GM12801 (cell line): ENCODE data around the gene SELENOO.

Experiments used
- TF ChIP-seq, protein P1 (sequence below): IDR thresholded peaks from one replicate; pipeline ENCODE4 v1.5.1; 2011; ENCODE audit warnings: control low read depth; ENCODE audit not compliant: insufficient read length; ENCODE audit errors: extremely low read depth

The SELENOO gene

DNA sequence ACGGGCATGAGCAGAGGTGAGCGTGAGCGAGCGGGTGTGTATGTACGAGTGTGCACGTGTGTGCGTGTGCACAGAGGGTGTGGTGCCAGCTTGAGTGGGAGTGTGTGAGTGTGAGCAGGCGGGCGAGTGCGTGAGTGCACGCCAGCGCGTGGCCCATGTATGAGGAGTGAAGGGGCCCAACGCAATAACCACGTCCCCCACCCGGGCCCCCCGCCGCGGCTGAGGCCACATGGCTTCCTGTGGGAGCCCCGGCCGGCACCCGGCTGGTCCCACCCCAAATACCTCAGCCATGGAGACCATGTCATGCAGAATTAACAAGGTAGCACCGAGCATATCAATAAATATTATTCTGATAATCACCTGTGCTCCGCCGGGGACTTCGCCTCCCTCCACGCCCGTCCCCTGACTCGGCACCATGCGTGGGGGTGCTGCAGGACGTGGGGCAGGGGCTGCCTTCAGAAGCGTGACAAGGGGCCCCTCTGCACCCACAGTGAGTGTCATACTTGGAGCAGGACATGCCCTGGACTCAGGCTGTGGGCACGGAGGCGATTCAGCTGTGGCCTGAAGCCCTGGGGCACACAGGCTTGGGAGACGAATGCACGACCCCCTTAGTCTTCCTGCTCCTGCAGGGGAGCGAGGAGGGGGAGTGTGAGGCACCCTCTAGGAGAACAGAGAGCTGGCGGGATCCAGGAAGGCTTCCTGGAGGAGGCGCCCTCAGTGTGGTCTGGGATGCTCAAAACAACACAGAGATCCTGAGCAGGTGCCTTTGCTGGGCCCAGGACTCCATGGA is 20.7 kb upstream of the SELENOO start:
- TF ChIP-seq, protein P1, sequence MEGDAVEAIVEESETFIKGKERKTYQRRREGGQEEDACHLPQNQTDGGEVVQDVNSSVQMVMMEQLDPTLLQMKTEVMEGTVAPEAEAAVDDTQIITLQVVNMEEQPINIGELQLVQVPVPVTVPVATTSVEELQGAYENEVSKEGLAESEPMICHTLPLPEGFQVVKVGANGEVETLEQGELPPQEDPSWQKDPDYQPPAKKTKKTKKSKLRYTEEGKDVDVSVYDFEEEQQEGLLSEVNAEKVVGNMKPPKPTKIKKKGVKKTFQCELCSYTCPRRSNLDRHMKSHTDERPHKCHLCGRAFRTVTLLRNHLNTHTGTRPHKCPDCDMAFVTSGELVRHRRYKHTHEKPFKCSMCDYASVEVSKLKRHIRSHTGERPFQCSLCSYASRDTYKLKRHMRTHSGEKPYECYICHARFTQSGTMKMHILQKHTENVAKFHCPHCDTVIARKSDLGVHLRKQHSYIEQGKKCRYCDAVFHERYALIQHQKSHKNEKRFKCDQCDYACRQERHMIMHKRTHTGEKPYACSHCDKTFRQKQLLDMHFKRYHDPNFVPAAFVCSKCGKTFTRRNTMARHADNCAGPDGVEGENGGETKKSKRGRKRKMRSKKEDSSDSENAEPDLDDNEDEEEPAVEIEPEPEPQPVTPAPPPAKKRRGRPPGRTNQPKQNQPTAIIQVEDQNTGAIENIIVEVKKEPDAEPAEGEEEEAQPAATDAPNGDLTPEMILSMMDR: no peak

DNA sequence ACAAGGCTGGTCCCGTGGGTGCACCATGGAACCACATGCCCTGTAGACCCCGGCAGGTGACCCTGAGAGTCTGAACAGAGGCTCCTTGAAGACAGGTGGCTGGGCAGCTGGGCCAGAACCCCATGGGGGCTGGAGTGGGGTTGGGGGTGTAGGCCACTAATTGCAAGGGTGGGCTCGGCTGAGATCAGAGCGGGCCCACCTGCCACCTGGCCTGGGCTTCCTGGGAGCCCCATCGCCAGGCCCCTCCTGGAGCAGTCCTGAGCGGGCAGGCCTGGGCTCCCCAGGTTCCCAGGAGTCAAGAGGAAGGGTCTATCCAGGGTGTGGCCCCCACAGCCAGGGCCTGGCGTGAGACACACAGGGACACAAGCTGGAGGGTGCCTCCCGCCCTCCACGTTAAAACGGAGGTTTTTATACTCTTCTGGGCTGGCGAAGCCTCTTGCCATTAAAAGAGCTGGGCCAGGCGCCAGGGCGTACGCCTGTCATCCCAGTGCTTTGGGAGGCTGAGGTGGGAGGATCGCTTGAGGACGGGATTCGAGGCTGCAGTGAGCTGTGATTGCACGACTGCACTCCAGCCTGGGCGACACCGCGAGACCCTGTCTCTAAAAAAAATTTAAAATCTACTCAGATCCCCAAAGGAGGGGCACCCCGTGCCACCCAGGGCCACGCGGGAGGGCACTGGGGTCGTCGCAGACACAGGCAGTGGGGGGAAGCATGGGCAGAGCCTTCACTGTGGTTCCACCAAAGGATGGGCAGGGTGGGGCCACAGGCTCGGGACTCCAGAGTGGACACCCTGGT is 19.9 kb upstream of the SELENOO start:
- TF ChIP-seq, protein P1: no peak

DNA sequence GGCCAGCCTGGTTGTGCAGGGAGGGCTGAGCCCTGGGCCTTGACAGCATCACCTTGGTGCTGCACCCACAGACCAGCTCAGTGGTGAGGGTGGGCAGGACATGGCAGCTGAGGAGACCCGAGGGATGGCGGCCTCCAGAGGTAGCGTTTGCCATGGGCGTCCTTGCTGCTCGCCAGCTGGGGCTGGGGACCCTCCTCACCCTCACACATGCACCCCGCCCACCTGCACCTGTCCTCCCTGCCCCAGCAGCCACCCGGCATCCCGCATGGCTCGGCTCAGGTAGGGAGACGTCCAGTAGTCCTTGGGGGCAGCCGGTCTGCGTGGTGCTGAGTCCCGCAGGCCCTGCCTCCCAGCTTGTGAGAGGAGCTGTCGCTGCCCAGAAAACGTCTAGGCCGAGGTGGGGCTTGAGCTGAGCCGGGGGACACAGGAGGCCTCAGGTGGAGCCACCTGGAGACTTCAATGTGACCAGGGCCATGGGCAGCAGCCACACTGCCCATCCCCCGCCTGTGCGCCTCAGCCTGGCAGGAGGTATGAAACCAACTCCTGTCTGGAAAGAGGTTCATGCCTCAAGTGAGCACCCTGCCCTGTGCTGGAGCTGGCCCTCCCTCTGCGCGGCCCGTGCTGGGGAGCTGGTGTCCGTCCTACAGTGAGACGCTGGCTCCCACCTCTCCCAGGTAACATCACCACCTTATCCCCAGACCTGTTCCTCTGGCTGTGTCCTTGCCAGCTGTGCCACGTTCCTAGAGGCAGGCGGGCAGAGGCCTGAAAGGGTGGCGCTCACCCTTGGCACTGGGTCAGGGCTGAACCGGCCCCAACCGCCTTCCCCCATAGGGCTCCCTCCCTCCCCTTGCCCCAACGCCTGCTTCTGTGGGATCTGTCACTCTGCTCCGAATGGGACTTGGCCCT is 18.4 kb upstream of the SELENOO start:
- TF ChIP-seq, protein P1: no peak

DNA sequence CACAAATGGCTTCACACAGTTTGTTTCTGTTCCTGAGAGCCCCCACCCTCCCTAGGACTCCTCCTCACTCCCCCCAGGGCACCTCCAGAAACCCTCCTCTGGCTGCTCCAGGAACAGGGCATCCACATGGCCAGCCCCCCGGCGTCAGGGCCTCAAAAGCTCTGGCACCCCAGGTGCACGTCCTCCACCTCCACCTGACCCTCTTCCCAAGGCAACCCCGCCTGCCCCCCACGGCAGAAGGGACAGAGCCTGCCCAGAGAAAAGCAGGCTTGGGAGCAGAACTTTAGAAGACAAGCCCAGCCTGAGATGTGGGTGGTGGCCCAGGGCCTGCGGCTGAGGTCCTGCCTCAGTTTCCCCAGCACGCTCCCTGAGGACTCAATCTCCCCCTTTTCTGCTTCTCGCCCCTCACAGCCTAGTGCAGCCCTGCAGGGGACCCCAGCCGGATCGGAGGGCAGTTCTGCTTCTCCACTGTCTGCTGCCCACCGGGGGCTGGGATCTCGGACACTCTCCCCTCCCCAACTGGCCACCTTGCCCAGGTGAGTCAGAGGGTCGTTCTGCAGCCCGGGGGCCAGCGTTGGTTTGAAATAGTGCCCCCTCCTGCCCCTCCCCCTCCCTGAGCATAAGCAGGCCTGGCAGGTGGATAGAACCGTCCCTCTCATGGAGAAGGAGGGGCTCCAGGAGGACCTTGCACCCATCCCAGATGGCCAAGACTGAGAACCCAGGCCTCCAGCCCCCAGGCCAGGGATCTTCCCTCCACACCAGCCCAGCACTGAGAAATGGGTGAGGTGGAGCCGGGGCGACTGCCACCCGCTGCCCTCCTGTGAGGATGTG is 17.5 kb upstream of the SELENOO start:
- TF ChIP-seq, protein P1: no peak

DNA sequence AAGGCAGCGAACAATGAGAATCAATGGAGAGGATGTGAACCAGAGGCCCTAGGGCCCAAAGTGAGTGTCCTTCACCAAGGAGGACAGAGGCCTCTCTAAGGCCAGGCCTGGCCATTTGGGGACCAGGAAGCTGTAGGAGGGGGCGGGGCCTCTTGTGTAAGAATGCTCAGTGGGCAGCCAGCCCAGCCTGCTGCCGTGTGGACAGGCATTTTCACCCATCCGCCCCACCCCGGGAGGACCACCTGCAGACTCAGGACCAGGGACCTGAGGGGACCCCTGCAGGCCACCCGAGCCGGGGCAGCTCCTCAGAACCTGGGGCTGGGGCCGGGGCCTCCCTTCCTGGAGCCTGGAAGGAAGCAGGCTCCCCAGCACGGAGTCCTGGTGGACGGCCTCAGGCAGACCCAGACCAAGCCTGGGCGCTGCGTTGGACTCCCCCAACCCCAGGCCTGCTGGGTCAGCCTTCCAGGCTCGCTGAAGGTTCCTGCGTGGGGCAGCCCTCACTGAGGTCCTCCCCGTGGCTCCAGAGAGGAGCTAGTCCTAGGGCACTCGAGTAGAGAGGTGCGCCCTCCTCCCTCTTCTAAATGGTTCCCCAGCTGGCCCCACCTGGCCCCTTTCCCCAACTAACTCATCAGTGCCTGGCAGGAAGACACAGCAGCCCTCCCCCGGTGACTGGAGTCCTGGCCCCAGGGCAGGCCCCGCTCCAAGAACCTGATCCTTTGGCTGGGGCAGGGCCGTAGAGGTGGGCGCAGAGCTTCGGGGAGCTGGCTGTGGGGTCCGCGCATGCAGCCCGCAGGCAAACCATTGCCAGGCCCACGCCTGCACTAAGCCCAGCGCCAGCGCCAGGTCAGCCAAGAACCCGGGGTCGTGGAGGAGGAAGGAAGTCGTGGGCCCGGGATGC is 16.6 kb upstream of the SELENOO start:
- TF ChIP-seq, protein P1: no peak

DNA sequence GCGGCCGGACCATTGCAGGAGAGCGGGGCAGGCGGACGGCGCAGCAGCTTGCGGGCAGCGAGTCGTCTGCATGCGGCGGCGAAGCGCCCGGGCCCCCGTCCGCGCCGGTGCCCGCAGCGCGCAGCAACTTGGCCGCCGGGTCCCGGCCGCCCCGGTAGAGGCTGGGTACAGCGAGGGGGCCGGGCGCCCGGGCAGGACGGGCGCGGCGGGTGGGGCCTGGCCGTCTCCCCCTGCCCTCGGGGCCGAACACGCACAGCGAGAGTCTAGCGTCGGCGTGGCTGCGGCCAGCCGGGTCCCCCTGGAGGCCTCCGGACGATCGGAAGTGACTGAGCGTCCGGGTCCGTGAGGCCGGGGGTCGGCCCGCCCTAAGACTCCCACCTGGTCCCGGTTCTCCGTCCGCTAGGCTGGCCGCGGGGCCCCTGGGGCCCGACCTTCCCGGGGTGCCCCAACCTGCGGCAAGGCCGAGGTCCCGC is 15.9 kb upstream of the SELENOO start:
- TF ChIP-seq, protein P1: no peak
